K562 (cell line): ENCODE measurements around the gene NEU1. TPM values are rescaled to one million over a fixed set of nuclear protein-coding genes. Genes with fewer than 3 reads are reported as not detected.

Source experiments
- ATF4 ChIP-seq: fragments of 450-650 bp; formaldehyde crosslinking; IDR thresholded peaks from 2 replicates; pipeline ENCODE4 v1.4.0; 2022; ENCODE audit warnings: mild to moderate bottlenecking, moderate library complexity
- CBX3 ChIP-seq, 2 experiments: IDR thresholded peaks; 1 replicate in 1 of 2; 2 replicates in 1 of 2; pipeline ENCODE4 v1.6.1; 2012; ENCODE audit warnings: inconsistent platforms in 2 of 2, low read length in 2 of 2, borderline replicate concordance in 1 of 2, control low read depth in 1 of 2
- DACH1 ChIP-seq: fragments of 450-650 bp; IDR thresholded peaks from 2 replicates; pipeline ENCODE4 v1.6.1; 2018; ENCODE audit not compliant: partially characterized antibody
- JUND ChIP-seq, 2 experiments: IDR thresholded peaks; 2 replicates in 1 of 2; 3 replicates in 1 of 2; pipeline ENCODE4 v1.6.1; 2011; ENCODE audit warnings: borderline replicate concordance in 2 of 2, low read depth in 2 of 2, low read length in 2 of 2, improper control_type of control experiment in 1 of 2, missing biosample characterization in 1 of 2, missing genetic modification characterization in 1 of 2, missing genetic modification reagents in 1 of 2
- KAT7 ChIP-seq: sonication (generic); formaldehyde crosslinking; IDR thresholded peaks from 2 replicates; pipeline ENCODE4 v1.8.0; 2022; ENCODE audit warnings: missing genetic modification reagents, mild to moderate bottlenecking, borderline replicate concordance
- NRF1 ChIP-seq, 2 experiments: fragments of 450-650 bp; IDR thresholded peaks in 1 of 2; conservative IDR thresholded peaks in 1 of 2; 2 replicates each; pipeline ENCODE4 v1.6.1; 2014; ENCODE audit warnings: mild to moderate bottlenecking in 2 of 2
- RCOR1 ChIP-seq, 2 experiments: IDR thresholded peaks; 2 replicates each; pipeline ENCODE4 v1.6.1; 2012; ENCODE audit warnings: low read depth in 2 of 2, low read length in 2 of 2, borderline replicate concordance in 1 of 2, improper control_type of control experiment in 1 of 2
- SMC3 ChIP-seq: conservative IDR thresholded peaks from 2 replicates; pipeline ENCODE4 v1.6.1; 2011; ENCODE audit warnings: low read depth, low read length, improper control_type of control experiment; ENCODE audit not compliant: insufficient read depth
- SREBF2 ChIP-seq: sonication (generic); formaldehyde crosslinking; IDR thresholded peaks from 2 replicates; pipeline ENCODE4 v1.4.0; 2020; ENCODE audit warnings: mild to moderate bottlenecking, missing genetic modification reagents
- VEZF1 ChIP-seq: fragments of 200-800 bp; sonication (Bioruptor generic); IDR thresholded peaks from 2 replicates; pipeline ENCODE4 v1.6.1; 2017; ENCODE audit warnings: missing genetic modification characterization, missing compliant biosample characterization
- ZNF644 ChIP-seq: fragments of 200-800 bp; sonication (Bioruptor generic); IDR thresholded peaks from 2 replicates; pipeline ENCODE4 v1.6.1; 2016; ENCODE audit warnings: low read depth, missing genetic modification characterization, missing compliant biosample characterization
- polyA plus RNA-seq, 8 experiments: library from polyadenylated mRNA; depleted of rRNA in 4 of 8; stranded (reverse) in 5 of 8; unstranded in 3 of 8; fragments of >200 nt; fragmentation: Nextera tagmentation in 2 of 8; fragmentation: Illumina TruSeq in 1 of 8; extraction: Ambion mirVana in 2 of 8; extraction: Trizol in 1 of 8; gene quantifications; 2 replicates each; pipeline versions ENCODE4 v1.2.1 to v1.2.3, GENCODE V29; 2011 to 2014; ENCODE audit warnings: inconsistent platforms in 1 of 8, missing spikeins in 1 of 8
- total RNA-seq, 7 experiments: library from RNA; depleted of rRNA in 6 of 7; stranded (reverse); fragments of >200 nt in 6 of 7; fragmentation: Illumina TruSeq in 2 of 7; extraction: Trizol in 2 of 7; gene quantifications; 2 replicates each; pipeline versions ENCODE4 v1.2.1 to v1.2.3, GENCODE V29; 2011 to 2021; ENCODE audit warnings: low replicate concordance in 1 of 7
- TF ChIP-seq, protein P1 (sequence below): sonication (generic); formaldehyde crosslinking; IDR thresholded peaks from 2 replicates; pipeline ENCODE4 v1.8.0; 2023; ENCODE audit warnings: missing genetic modification reagents, mild to moderate bottlenecking, borderline replicate concordance
- TF ChIP-seq, protein P2 (sequence below): fragments of 250-450 bp; sonication (Bioruptor Pico); IDR thresholded peaks from 2 replicates; pipeline ENCODE4 v1.4.0; 2020; ENCODE audit warnings: mild to moderate bottlenecking, moderate library complexity

Gene NEU1
- total and polyA plus RNA-seq, 9 of the 15 experiments (the other 6 are each of a cell fraction or from before 2014, with no cell fraction given) = 14.8 to 67.8 (median 51.0) TPM

DNA sequence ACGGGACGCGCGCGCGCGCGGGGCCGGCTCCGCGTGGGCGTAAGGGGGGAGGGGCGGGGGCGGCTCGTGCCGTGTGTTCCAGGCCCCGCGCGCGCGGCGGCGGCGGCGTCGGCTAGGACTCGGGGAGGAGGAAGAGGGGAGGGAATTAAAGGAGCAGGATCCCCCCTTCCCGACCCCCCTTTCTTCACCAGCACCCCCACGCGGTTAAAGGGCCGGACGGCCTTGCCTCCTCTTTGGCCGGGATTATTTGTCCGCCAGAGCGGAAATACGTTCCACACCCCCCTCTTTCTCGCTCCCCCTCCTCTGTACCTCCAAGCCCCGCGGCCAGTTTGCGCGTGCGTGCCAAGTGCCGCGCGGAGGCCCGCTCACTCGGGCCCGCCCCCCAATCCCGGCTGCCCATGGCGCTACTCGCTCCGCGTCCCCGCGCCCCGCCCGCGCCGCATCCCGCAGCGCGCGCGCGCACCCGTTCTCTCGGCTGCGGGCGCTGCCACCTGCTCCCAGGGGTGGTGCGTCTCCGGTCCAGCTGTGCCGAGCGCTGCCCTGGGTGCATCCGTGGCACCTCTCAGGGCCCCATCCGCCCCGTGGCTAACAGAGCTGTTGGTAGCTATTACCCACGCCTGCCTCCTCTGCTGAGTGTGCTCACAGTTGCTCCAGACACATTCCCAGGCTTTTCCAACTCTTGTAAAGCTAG is 39.5 kb upstream of the NEU1 start, which contains the start of gene ZBTB12 (continued):
- TF ChIP-seq, protein P1, sequence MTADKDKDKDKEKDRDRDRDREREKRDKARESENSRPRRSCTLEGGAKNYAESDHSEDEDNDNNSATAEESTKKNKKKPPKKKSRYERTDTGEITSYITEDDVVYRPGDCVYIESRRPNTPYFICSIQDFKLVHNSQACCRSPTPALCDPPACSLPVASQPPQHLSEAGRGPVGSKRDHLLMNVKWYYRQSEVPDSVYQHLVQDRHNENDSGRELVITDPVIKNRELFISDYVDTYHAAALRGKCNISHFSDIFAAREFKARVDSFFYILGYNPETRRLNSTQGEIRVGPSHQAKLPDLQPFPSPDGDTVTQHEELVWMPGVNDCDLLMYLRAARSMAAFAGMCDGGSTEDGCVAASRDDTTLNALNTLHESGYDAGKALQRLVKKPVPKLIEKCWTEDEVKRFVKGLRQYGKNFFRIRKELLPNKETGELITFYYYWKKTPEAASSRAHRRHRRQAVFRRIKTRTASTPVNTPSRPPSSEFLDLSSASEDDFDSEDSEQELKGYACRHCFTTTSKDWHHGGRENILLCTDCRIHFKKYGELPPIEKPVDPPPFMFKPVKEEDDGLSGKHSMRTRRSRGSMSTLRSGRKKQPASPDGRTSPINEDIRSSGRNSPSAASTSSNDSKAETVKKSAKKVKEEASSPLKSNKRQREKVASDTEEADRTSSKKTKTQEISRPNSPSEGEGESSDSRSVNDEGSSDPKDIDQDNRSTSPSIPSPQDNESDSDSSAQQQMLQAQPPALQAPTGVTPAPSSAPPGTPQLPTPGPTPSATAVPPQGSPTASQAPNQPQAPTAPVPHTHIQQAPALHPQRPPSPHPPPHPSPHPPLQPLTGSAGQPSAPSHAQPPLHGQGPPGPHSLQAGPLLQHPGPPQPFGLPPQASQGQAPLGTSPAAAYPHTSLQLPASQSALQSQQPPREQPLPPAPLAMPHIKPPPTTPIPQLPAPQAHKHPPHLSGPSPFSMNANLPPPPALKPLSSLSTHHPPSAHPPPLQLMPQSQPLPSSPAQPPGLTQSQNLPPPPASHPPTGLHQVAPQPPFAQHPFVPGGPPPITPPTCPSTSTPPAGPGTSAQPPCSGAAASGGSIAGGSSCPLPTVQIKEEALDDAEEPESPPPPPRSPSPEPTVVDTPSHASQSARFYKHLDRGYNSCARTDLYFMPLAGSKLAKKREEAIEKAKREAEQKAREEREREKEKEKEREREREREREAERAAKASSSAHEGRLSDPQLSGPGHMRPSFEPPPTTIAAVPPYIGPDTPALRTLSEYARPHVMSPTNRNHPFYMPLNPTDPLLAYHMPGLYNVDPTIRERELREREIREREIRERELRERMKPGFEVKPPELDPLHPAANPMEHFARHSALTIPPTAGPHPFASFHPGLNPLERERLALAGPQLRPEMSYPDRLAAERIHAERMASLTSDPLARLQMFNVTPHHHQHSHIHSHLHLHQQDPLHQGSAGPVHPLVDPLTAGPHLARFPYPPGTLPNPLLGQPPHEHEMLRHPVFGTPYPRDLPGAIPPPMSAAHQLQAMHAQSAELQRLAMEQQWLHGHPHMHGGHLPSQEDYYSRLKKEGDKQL (CRISPR knock-in tag) = no peak
- TF ChIP-seq ATF4 (CRISPR knock-in tag) = peak; percentile 41; the same call in 1 of the 2 replicates
- peak in 1 of 2 experiments; percentile 86; a peak in 1 of 3 replicates for TF ChIP-seq CBX3 (IDR thresholded peaks at IDR 0.05; ENCODE audit: borderline replicate concordance in 1 of 2, low read length in 2 of 2)
- TF ChIP-seq, protein P2, sequence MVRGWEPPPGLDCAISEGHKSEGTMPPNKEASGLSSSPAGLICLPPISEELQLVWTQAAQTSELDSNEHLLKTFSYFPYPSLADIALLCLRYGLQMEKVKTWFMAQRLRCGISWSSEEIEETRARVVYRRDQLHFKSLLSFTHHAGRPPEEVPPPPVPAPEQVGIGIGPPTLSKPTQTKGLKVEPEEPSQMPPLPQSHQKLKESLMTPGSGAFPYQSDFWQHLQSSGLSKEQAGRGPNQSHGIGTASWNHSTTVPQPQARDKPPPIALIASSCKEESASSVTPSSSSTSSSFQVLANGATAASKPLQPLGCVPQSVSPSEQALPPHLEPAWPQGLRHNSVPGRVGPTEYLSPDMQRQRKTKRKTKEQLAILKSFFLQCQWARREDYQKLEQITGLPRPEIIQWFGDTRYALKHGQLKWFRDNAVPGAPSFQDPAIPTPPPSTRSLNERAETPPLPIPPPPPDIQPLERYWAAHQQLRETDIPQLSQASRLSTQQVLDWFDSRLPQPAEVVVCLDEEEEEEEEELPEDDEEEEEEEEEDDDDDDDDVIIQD (CRISPR knock-in tag) = no peak
- TF ChIP-seq KAT7 (CRISPR knock-in tag) = 0 out of 2 replicates have a peak, but pooled peaks have one; percentile 14
- TF ChIP-seq RCOR1 (IDR thresholded peaks at IDR 0.05; ENCODE audit: borderline replicate concordance in 1 of 2, low read depth in 2 of 2, low read length in 2 of 2) = 0 out of 4 replicates have a peak, but pooled peaks of 1 of the 2 experiments have one; percentile 40
- TF ChIP-seq NRF1 (conservative IDR thresholded peaks at IDR 0.05 in 1 of 2, IDR thresholded peaks at IDR 0.05 in 1 of 2) = peak; percentile 92 to 93
- no peak for TF ChIP-seq DACH1
- TF ChIP-seq SMC3 = no peak
- no peak for TF ChIP-seq SREBF2 (CRISPR knock-in tag)
- 0 out of 2 replicates have a peak, but pooled peaks have one; percentile 22 for TF ChIP-seq ZNF644 (tag)
- TF ChIP-seq VEZF1 = peak; percentile 99
- TF ChIP-seq JUND (IDR thresholded peaks at IDR 0.05; ENCODE audit: borderline replicate concordance, low read depth, low read length) = peak; percentile 58
- TF ChIP-seq JUND (tag; IDR thresholded peaks at IDR 0.05; ENCODE audit: borderline replicate concordance, low read depth, low read length) = peak; percentile 25; the same call in 1 of the 3 replicates
